B cell (primary cell): Measurements from ENCODE around the gene KIF18A. TPM values are rescaled to one million over a fixed set of nuclear protein-coding genes. Genes with fewer than 3 reads are reported as not detected.

Experiments used
- ATAC-seq: fragments of 200-7000 bp; cut with Tn5 transposase; one replicate; pipeline ENCODE4 v1.10.0; 2021; ENCODE audit warnings: low read depth, mild to moderate bottlenecking, moderate number of reproducible peaks, moderate library complexity
- CTCF ChIA-PET: fragments of 350-600 bp; sonication (Branson Sonifier 250); formaldehyde crosslinking; loops from one replicate; lab custom pipeline; 2021; ENCODE audit warnings: antibody characterized with exemption, inconsistent platforms; lab: Charles Lee
- POLR2A ChIA-PET: fragments of 350-600 bp; sonication (Branson Sonifier 250); formaldehyde crosslinking; loops from one replicate; lab custom pipeline; 2021; ENCODE audit warnings: antibody characterized with exemption; lab: Charles Lee
- DNase-seq: peaks from one replicate; pipeline ENCODE4 v3.0.0; 2013
- H2AFZ ChIP-seq: 2 replicates; pipeline ENCODE4 v1.6.1; 2012; ENCODE audit warnings: mild to moderate bottlenecking, low read depth, low read length; ENCODE audit not compliant: insufficient read depth, poor library complexity, severe bottlenecking
- H3K27ac ChIP-seq, 2 donors: 1 replicate in 1 of 2; 2 replicates in 1 of 2; pipeline ENCODE4 v1.5.1; 2012 to 2013; ENCODE audit warnings: low read length in 2 of 2, mild to moderate bottlenecking in 2 of 2, moderate library complexity in 1 of 2
- H3K27me3 ChIP-seq, 4 experiments: fragments of 200-600 bp in 1 of 4; sonication (generic) in 1 of 4; replicated peaks in 1 of 4; 1 replicate in 2 of 4; 2 replicates in 2 of 4; pipeline versions ENCODE4 v1.6.1 to v1.7.0; 2013 to 2016; ENCODE audit warnings: low read length in 3 of 4, mild to moderate bottlenecking in 2 of 4, mixed read lengths in 1 of 4, moderate library complexity in 1 of 4; ENCODE audit not compliant: insufficient read depth in 4 of 4, control insufficient read depth in 3 of 4; ENCODE audit errors: control extremely low read depth in 1 of 4
- H3K36me3 ChIP-seq, 2 experiments: replicated peaks in 1 of 2; 1 replicate in 1 of 2; 2 replicates in 1 of 2; pipeline versions ENCODE4 v1.6.1 to v1.7.1; 2013; ENCODE audit warnings: low read length in 1 of 2; ENCODE audit not compliant: insufficient read depth in 2 of 2, control insufficient read depth in 1 of 2; ENCODE audit errors: control extremely low read depth in 1 of 2, extremely low read depth in 1 of 2
- H3K4me1 ChIP-seq, 2 donors: fragments of 200-600 bp in 1 of 2; sonication (generic) in 1 of 2; 1 replicate in 1 of 2; 2 replicates in 1 of 2; pipeline versions ENCODE4 v1.5.1 to v1.6.1; 2013 to 2017; ENCODE audit warnings: low read length in 2 of 2; ENCODE audit not compliant: control insufficient read depth in 2 of 2, insufficient read depth in 2 of 2
- H3K4me2 ChIP-seq: replicated peaks from 2 replicates; pipeline ENCODE3; 2012; ENCODE audit warnings: mild to moderate bottlenecking, low read depth, low read length; ENCODE audit not compliant: poor library complexity, severe bottlenecking
- H3K4me3 ChIP-seq, 5 experiments: fragments of 200-600 bp in 1 of 5; sonication (generic) in 1 of 5; 1 replicate in 3 of 5; 2 replicates in 2 of 5; pipeline versions ENCODE4 v1.5.1 to v1.7.0; 2011 to 2016; ENCODE audit warnings: low read length in 4 of 5, mild to moderate bottlenecking in 4 of 5, low read depth in 2 of 5, control low read depth in 1 of 5, moderate library complexity in 1 of 5; ENCODE audit not compliant: insufficient read depth in 1 of 5; ENCODE audit errors: control extremely low read depth in 1 of 5, extremely low read depth in 1 of 5
- H3K79me2 ChIP-seq: fragments of 200-600 bp; sonication (generic); one replicate; pipeline ENCODE4 v1.6.0; 2016; ENCODE audit warnings: low read length; ENCODE audit not compliant: control insufficient read depth, insufficient read depth
- H3K9ac ChIP-seq: fragments of 200-600 bp; sonication (generic); 2 replicates; pipeline ENCODE4 v1.6.1; 2017; ENCODE audit warnings: mild to moderate bottlenecking, low read length, moderate library complexity
- H3K9me3 ChIP-seq, 3 donors: one replicate each; pipeline versions ENCODE4 v1.6.1 to v1.7.1; 2013; ENCODE audit warnings: low read length in 2 of 3; ENCODE audit not compliant: control insufficient read depth in 2 of 3, insufficient read depth in 1 of 3; ENCODE audit errors: control extremely low read depth in 1 of 3
- H4K20me1 ChIP-seq: 2 replicates; pipeline ENCODE4 v1.6.0; 2012; ENCODE audit warnings: mild to moderate bottlenecking, low read length; ENCODE audit not compliant: insufficient read depth, control insufficient read depth, poor library complexity, severe bottlenecking
- H3K27ac Mint-ChIP-seq: one replicate; pipeline ENCODE4 v1.8.0; 2021; ENCODE audit warnings: mixed read lengths
- H3K27me3 Mint-ChIP-seq: one replicate; pipeline ENCODE4 v1.8.0; 2021; ENCODE audit warnings: mixed read lengths
- H3K4me1 Mint-ChIP-seq: one replicate; pipeline ENCODE4 v1.8.0; 2021; ENCODE audit warnings: mixed read lengths
- H3K4me3 Mint-ChIP-seq: one replicate; pipeline ENCODE4 v1.8.0; 2021; ENCODE audit warnings: mixed read lengths
- H3K9me3 Mint-ChIP-seq: one replicate; pipeline ENCODE4 v1.8.0; 2022; ENCODE audit warnings: mixed read lengths; ENCODE audit not compliant: insufficient read depth
- EZH2 ChIP-seq: IDR thresholded peaks from 2 replicates; pipeline ENCODE4 v1.6.1; 2012; ENCODE audit warnings: borderline replicate concordance, low read depth, mild to moderate bottlenecking, moderate library complexity, low read length; ENCODE audit not compliant: insufficient read depth, poor library complexity, severe bottlenecking
- WGBS: methylation state at CpG from one replicate; pipeline ENCODE4 v1.1.5; 2013; ENCODE audit warnings: missing lambda C conversion rate; ENCODE audit not compliant: insufficient coverage; 5-methylcytosine and 5-hydroxymethylcytosine counted together
- intact Hi-C: fragments of 100-400 bp; cut with micrococcal nuclease; formaldehyde crosslinking; loops from one replicate; pipeline ENCODE4 v1.10.0; 2022
- polyA plus RNA-seq: library from polyadenylated mRNA; depleted of rRNA; stranded (reverse); fragments of >200 nt; gene quantifications from 2 replicates; pipeline ENCODE4 v1.2.3, GENCODE V29; 2012
- total RNA-seq, 2 donors: library from RNA; stranded (reverse); fragments of 120-200 nt in 1 of 2; gene quantifications; 1 replicate in 1 of 2; 2 replicates in 1 of 2; pipeline versions ENCODE4 v1.2.3 to v1.2.4, GENCODE V29; 2013 to 2022
- TF ChIP-seq, protein P1 (sequence below): fragments of 200-600 bp; IDR thresholded peaks from one replicate; pipeline ENCODE4 v1.8.0; 2022; ENCODE audit warnings: antibody characterized with exemption, mild to moderate bottlenecking

The KIF18A gene
- total and polyA plus RNA-seq, 2 donors (not counting 1 experiment from before 2014, with no cell fraction given), result 0.84 to 4.1 TPM

DNA sequence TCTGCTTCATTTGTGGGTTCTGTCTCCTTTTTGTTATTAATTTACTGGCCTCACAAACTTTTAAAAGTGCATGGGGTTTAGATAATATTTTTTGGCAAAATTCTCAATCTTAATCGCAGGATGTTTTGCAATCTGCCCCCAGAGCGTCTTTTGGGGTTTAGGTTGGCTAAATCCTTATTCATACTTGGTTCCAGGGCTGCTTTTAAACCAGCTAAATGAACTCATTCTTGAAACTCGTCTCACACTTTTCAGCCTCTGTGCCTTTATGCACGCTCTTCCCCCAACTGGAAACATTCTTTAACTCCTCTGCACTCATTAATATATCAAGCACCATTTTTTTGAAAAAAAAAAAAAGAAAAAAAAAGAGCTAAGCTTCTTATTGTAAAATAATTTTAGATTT, 131.7 kb downstream of the KIF18A start:
- TF ChIP-seq, protein P1, sequence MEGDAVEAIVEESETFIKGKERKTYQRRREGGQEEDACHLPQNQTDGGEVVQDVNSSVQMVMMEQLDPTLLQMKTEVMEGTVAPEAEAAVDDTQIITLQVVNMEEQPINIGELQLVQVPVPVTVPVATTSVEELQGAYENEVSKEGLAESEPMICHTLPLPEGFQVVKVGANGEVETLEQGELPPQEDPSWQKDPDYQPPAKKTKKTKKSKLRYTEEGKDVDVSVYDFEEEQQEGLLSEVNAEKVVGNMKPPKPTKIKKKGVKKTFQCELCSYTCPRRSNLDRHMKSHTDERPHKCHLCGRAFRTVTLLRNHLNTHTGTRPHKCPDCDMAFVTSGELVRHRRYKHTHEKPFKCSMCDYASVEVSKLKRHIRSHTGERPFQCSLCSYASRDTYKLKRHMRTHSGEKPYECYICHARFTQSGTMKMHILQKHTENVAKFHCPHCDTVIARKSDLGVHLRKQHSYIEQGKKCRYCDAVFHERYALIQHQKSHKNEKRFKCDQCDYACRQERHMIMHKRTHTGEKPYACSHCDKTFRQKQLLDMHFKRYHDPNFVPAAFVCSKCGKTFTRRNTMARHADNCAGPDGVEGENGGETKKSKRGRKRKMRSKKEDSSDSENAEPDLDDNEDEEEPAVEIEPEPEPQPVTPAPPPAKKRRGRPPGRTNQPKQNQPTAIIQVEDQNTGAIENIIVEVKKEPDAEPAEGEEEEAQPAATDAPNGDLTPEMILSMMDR, result no peak
- no peak for TF ChIP-seq EZH2
- Mint-ChIP-seq H3K27me3 (no peaks in the 10 kb centered on the region), H3K4me3 (no peak overlapping the region), H3K27ac (no peak overlapping the region), H3K9me3 (no peaks in the 10 kb centered on the region), H3K4me1 (no peaks in the 10 kb centered on the region)
- no peak overlapping the region for H3K4me3 ChIP-seq
- ChIA-PET CTCF (no interaction called here), POLR2A (no interaction called here)
- DNase-seq (no peak), ATAC-seq (no peak)
- no peaks in the 10 kb centered on the region for H3K79me2 ChIP-seq
- no CpG with 5 or more reads among the region's 4 CpGs for WGBS
- no peaks in the 10 kb centered on the region for H3K36me3 ChIP-seq
- no peak overlapping the region for H3K4me2 ChIP-seq
- intact Hi-C loops, result no loop called here
- no peak overlapping the region for H3K9ac ChIP-seq
- no peak overlapping the region for H3K27ac ChIP-seq
- H3K27me3 ChIP-seq, result no peaks in the 10 kb centered on the region
- H2AFZ ChIP-seq, result no peak overlapping the region
- H3K4me1 ChIP-seq, result no peaks in the 10 kb centered on the region
- no peaks in the 10 kb centered on the region for H3K9me3 ChIP-seq
- H4K20me1 ChIP-seq, result no peaks in the 10 kb centered on the region

GRCh38 chr11:27973851-27974536, 134.0 kb downstream of the KIF18A start:
- H3K9ac ChIP-seq, result no peak overlapping the region
- ChIA-PET POLR2A (no interaction called here), CTCF (no interaction called here)
- ATAC-seq, result no peak
- no peaks in the 10 kb centered on the region for H4K20me1 ChIP-seq
- no peaks in the 10 kb centered on the region for H3K9me3 ChIP-seq
- Mint-ChIP-seq H3K27ac (no peak overlapping the region), H3K27me3 (no peaks in the 10 kb centered on the region), H3K4me3 (no peak overlapping the region), H3K4me1 (no peaks in the 10 kb centered on the region), H3K9me3 (no peaks in the 10 kb centered on the region)
- intact Hi-C loops, result no loop called here
- H3K4me1 ChIP-seq, result no peaks in the 10 kb centered on the region
- H3K27me3 ChIP-seq, result no peaks in the 10 kb centered on the region
- H3K36me3 ChIP-seq, result no peaks in the 10 kb centered on the region
- no peak overlapping the region for H2AFZ ChIP-seq
- 89% methylated on average over 4 of the region's 4 CpGs for WGBS
- TF ChIP-seq, protein P1, result no peak
- TF ChIP-seq EZH2, result no peak
- H3K79me2 ChIP-seq, result no peaks in the 10 kb centered on the region
- no peak overlapping the region for H3K4me2 ChIP-seq
- no peak overlapping the region for H3K4me3 ChIP-seq
- DNase-seq, result no peak
- no peak overlapping the region for H3K27ac ChIP-seq
